Testis (tissue), 2 donors: Measurements from ENCODE around the gene TUT7.

ENCODE experiments used
- POLR2A ChIP-seq: fragments of 450-650 bp; IDR thresholded peaks from one replicate; pipeline ENCODE4 v1.6.1; 2017; ENCODE audit warnings: antibody characterized with exemption, mild to moderate bottlenecking, moderate library complexity
- TF ChIP-seq, protein P1 (sequence below), 3 experiments: fragments of 450-650 bp in 2 of 3; fragments of 200-600 bp in 1 of 3; sonication (generic) in 1 of 3; IDR thresholded peaks; one replicate each; pipeline ENCODE4 v1.5.1; 2016 to 2019; ENCODE audit warnings: antibody characterized with exemption in 3 of 3, mild to moderate bottlenecking in 2 of 3, moderate library complexity in 1 of 3

- TF ChIP-seq, protein P1, sequence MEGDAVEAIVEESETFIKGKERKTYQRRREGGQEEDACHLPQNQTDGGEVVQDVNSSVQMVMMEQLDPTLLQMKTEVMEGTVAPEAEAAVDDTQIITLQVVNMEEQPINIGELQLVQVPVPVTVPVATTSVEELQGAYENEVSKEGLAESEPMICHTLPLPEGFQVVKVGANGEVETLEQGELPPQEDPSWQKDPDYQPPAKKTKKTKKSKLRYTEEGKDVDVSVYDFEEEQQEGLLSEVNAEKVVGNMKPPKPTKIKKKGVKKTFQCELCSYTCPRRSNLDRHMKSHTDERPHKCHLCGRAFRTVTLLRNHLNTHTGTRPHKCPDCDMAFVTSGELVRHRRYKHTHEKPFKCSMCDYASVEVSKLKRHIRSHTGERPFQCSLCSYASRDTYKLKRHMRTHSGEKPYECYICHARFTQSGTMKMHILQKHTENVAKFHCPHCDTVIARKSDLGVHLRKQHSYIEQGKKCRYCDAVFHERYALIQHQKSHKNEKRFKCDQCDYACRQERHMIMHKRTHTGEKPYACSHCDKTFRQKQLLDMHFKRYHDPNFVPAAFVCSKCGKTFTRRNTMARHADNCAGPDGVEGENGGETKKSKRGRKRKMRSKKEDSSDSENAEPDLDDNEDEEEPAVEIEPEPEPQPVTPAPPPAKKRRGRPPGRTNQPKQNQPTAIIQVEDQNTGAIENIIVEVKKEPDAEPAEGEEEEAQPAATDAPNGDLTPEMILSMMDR (IDR thresholded peaks at IDR 0.05), result no peak
- TF ChIP-seq POLR2A, result no peak
Observed at GRCh38 chr9:86340356-86341006, 13.7 kb downstream of the TUT7 start.
